GM12874 (cell line): ENCODE data around the gene PECR.

ENCODE experiments used
- TF ChIP-seq, protein P1 (sequence below): IDR thresholded peaks from 2 replicates; pipeline ENCODE4 v1.5.1; 2011; ENCODE audit warnings: low read depth, mild to moderate bottlenecking, control low read depth, low read length, moderate library complexity; ENCODE audit not compliant: insufficient read depth

PECR gene

DNA sequence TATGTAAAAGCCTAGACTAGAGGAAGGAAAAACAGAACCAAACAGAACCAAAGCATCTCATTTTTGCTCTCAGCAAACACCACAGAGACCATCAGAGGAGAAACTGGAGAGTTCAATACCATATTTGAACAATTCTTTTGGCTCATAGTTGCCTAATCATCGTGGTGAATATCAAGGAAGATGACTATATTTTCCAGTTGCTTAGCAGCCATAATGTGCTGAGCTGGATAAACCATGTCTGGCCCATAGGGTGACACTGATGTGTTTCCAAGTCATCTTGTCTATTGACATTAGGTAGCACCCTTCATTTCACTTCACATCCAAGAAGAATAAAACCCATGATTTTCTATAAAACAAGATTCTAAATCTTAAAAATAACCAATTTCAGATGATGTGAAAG lies 21.6 kb upstream of the PECR start:
- TF ChIP-seq, protein P1, sequence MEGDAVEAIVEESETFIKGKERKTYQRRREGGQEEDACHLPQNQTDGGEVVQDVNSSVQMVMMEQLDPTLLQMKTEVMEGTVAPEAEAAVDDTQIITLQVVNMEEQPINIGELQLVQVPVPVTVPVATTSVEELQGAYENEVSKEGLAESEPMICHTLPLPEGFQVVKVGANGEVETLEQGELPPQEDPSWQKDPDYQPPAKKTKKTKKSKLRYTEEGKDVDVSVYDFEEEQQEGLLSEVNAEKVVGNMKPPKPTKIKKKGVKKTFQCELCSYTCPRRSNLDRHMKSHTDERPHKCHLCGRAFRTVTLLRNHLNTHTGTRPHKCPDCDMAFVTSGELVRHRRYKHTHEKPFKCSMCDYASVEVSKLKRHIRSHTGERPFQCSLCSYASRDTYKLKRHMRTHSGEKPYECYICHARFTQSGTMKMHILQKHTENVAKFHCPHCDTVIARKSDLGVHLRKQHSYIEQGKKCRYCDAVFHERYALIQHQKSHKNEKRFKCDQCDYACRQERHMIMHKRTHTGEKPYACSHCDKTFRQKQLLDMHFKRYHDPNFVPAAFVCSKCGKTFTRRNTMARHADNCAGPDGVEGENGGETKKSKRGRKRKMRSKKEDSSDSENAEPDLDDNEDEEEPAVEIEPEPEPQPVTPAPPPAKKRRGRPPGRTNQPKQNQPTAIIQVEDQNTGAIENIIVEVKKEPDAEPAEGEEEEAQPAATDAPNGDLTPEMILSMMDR = no peak

DNA sequence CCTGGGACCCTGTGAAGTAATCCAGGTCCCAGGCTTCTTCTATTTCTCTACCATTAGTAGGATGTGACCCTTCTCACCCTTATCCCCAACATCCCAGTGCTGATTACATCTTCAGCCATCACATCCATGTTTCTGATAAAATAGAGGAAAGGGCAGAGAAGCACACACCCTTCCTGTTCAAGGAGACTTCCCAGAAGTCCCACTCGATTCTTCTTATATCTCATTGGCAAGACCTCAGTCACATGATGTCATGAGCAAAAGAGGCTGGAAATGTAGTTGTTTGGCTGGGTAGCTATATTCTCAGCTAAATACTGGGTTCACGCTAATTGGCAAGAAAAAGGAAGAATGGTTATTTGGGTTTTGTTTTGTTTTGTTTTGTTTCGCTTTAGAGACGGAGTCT lies 19.5 kb upstream of the PECR start:
- TF ChIP-seq, protein P1 = no peak

DNA sequence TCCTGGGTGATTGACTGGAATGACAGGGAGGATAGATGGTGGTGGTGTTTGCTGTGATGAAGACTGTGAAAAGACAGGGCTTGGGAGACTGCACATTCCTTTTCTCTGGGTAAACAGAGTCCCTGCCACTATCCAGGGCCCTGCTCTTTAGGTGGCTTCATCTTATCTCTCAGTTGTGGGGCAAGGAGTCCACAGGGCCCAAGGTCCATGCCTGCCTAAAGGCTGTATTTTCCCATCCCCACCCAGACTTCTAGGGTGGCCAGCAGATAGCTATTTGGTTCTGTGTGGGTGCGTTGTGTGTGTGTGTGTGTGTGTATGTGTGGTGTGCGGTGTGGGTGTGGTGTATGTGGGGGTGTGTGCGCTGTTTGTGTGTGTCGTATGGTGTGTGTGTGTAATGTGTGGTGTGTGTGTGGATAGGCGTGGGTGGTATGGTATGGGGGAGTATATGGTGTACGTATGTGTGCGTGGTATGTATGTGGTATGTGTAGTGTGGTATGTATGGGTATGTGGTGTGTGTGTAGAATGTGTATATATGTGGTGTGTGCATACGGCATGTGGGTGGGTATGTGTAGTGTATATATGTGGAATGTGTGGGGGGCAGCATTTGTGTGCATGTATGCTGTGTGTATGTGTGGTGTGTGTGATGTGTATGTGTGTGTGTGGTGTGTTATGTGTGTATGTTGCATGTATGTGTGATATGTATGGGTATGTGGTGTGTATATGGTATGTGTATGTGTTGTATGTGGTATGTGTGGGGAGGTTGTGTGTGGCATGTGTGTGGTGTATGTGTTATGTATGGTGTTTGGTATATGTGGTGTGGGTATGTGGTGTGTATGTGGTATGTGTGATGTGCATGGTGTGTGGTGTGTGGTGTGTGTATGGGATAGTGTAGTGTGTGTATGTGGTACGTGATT lies 17.1 kb upstream of the PECR start:
- TF ChIP-seq, protein P1 = no peak

DNA sequence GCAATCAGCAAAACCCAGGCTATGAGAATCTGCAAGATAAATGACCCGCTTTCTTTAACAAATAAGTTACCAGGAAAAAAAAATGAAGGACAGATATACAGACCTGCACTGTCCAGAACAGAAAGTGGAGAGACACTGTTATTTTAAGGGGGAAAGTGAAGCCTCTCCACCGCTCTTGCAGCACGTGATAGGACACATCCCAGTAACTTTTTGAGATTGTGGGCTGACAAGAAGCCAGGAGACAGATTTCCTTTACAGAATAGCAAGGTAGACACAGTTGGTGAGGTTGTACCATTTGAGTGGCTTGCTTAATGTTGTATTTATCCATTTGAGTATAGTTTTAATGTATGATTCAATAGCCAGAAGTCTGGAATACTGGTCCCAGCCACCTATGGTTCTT lies 13.1 kb upstream of the PECR start:
- TF ChIP-seq, protein P1 = no peak

DNA sequence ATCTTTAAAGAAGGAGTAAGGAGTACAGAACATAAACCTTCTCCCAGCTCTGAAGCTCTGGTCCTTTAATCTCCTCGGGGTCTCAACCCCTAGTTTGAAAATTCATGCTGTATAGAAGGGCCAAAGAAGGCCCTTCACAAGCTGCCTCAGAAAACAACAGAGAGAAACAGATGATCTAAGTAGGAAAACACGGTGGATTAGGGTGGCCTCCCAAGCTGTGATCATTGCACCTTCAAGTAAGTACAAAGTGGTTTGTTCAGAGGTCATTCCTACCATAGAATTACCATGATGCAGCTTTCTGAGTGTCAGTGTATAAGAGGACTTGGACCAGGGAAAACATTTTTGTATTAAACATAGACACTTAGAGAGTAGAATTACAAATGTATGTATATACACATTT lies 11.0 kb upstream of the PECR start:
- TF ChIP-seq, protein P1 = no peak

DNA sequence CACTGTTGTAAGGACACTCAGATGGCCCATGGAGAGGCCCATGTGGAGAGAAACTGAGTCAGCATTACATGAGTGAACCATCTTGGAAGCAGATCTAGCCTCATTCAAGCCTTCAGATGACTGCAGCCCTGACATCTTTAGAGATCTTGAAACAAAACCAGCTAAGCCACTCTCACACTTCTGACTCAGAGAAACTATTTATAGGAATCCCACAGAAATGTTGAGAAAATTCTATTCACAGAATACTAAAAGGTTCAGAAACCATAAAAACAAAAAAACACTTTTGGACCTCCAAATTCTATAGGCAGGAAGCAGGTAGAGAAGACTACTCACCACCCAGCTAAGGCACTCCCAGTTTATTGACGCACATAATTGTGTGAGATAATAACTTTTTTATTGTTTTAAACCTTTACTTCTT lies 8.8 kb upstream of the PECR start:
- TF ChIP-seq, protein P1 = no peak

DNA sequence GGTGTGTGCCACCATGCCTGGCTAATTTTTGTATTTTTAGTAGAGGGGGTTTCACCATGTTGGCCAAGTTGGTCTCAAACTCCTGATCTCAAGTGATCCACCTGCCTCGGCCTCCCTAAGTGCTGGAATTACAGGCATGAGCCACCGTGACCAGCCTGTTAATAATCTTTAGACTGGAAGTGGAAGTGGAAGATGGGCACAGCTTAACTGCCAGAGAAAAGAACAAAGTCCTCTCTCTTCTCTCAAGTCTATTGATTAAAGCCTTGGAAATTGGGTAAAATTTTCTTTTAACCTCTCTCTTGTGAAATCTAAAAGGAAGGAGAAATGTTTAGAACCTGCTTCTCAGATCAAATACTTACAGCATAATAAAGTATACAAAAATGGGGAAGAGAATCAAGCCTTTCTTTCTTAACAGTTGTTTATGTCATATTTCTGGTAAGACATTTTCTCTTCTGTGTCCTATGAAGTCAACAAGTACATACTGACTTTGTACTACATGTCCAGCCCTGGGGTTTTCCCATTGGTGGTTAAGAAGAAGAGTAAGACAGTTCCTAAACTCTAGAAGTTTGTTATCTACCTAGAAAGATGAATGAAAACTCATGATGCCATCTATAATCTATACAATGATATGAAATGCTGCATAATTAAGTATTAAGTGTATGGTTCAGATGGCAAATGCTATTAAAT lies 4.7 kb upstream of the PECR start:
- TF ChIP-seq, protein P1 = no peak
